HepG2 (cell line): ENCODE data around the gene RHBDD2. TPM values are rescaled to one million over a fixed set of nuclear protein-coding genes. Genes with fewer than 3 reads are reported as not detected.

Experiments used
- ATAC-seq: fragments of 200-7000 bp; cut with Tn5 transposase; 3 replicates; pipeline ENCODE4 v1.9.1; 2020; ENCODE audit warnings: mild to moderate bottlenecking, moderate library complexity
- BruUV-seq: library from RNA; stranded (reverse); fragments of 400-500 nt; replicated peaks from 2 replicates; lab custom pipeline; 2021; lab: Mats Ljungman, UMichigan
- CTCF ChIA-PET: fragments of 300-600 bp; formaldehyde crosslinking; extraction: SDS; loops from one replicate; lab custom pipeline; 2021; ENCODE audit warnings: low total read pairs, inconsistent platforms, low intra/inter-chr PET ratio; lab: Yijun Ruan, JAX
- POLR2A ChIA-PET: fragments of 350-600 bp; sonication (Branson Sonifier 250); formaldehyde crosslinking; loops from one replicate; lab custom pipeline; 2020; ENCODE audit warnings: antibody characterized with exemption, inconsistent platforms; lab: Yijun Ruan, JAX
- DNase-seq: peaks from one replicate; pipeline ENCODE4 v3.0.0-alpha.2; 2015; ENCODE audit warnings: low spot score
- FAIRE-seq: peaks from 3 replicates; lab custom pipeline; 2011; peaks lifted over from hg19 to GRCh38; lab: Jason Lieb, UNC
- H2AFZ ChIP-seq: one replicate; pipeline ENCODE4 v1.6.1; 2011; ENCODE audit warnings: low read length, inconsistent platforms
- H3K27ac ChIP-seq: fragments of 300-600 bp; 3 replicates; pipeline ENCODE4 v1.8.0; 2011; ENCODE audit warnings: mixed run types, mild to moderate bottlenecking, mixed read lengths, low read length, inconsistent platforms; ENCODE audit not compliant: insufficient read depth; ENCODE audit errors: extremely low read length
- H3K27me3 ChIP-seq, 2 experiments: fragments of 200-600 bp in 1 of 2; 2 replicates in 1 of 2; 3 replicates in 1 of 2; pipeline versions ENCODE4 v1.6.0 to v1.8.0; 2011; ENCODE audit warnings: low read length in 2 of 2, mild to moderate bottlenecking in 2 of 2, moderate library complexity in 2 of 2, inconsistent platforms in 1 of 2; ENCODE audit not compliant: insufficient read depth in 2 of 2, control insufficient read depth in 1 of 2
- H3K36me3 ChIP-seq, 2 experiments: fragments of 200-600 bp in 1 of 2; replicated peaks in 1 of 2; 2 replicates in 1 of 2; 3 replicates in 1 of 2; pipeline versions ENCODE4 v1.5.1 to v1.8.0; 2011; ENCODE audit warnings: low read length in 2 of 2, inconsistent platforms in 1 of 2; ENCODE audit not compliant: insufficient read depth in 2 of 2, control insufficient read depth in 1 of 2
- H3K4me1 ChIP-seq: 2 replicates; pipeline ENCODE4 v1.5.1; 2012; ENCODE audit warnings: low read length, inconsistent platforms; ENCODE audit not compliant: insufficient read depth
- H3K4me2 ChIP-seq: 2 replicates; pipeline ENCODE4 v1.6.0; 2011; ENCODE audit warnings: low read depth, low read length, inconsistent platforms
- H3K4me3 ChIP-seq, 3 experiments: fragments of 200-600 bp in 1 of 3; sonication (generic), shearing (Covaris generic) in 1 of 3; replicated peaks in 1 of 3; 2 replicates each; pipeline ENCODE4 v1.5.1; 2011 to 2016; ENCODE audit warnings: low read length in 3 of 3, inconsistent platforms in 2 of 3, low read depth in 2 of 3, mild to moderate bottlenecking in 2 of 3, control low read depth in 1 of 3, mixed read lengths in 1 of 3; ENCODE audit not compliant: insufficient read depth in 1 of 3
- H3K79me2 ChIP-seq: one replicate; pipeline ENCODE4 v1.6.1; 2011; ENCODE audit warnings: low read length, inconsistent platforms; ENCODE audit not compliant: insufficient read depth
- H3K9ac ChIP-seq: 2 replicates; pipeline ENCODE4 v1.6.0; 2011; ENCODE audit warnings: mild to moderate bottlenecking, low read depth, low read length, inconsistent platforms; ENCODE audit not compliant: insufficient read depth
- H3K9me3 ChIP-seq: 2 replicates; pipeline ENCODE4 v1.5.1; 2012; ENCODE audit warnings: mild to moderate bottlenecking, low read length
- H4K20me1 ChIP-seq: 2 replicates; pipeline ENCODE4 v1.6.0; 2011; ENCODE audit warnings: inconsistent platforms, mild to moderate bottlenecking, low read length, moderate library complexity; ENCODE audit not compliant: insufficient read depth
- CC2D1A ChIP-seq: sonication (generic); formaldehyde crosslinking; IDR thresholded peaks from 2 replicates; pipeline ENCODE4 v1.8.1; 2023; ENCODE audit warnings: mild to moderate bottlenecking, missing genetic modification reagents
- CHD2 ChIP-seq: IDR thresholded peaks from 2 replicates; pipeline ENCODE4 v1.6.1; 2011; ENCODE audit warnings: low read depth, low read length, improper control_type of control experiment
- GATA4 ChIP-seq: sonication (generic); IDR thresholded peaks from 2 replicates; pipeline ENCODE4 v1.6.1; 2016; ENCODE audit warnings: antibody characterized with exemption, low read depth, borderline replicate concordance
- GPN1 ChIP-seq: sonication (generic); formaldehyde crosslinking; IDR thresholded peaks from 2 replicates; pipeline ENCODE4 v1.5.1; 2020; ENCODE audit warnings: missing genetic modification reagents, borderline replicate concordance
- HDAC6 ChIP-seq: fragments of 200-600 bp; sonication (generic); IDR thresholded peaks from 2 replicates; pipeline ENCODE4 v1.7.0; 2017; ENCODE audit warnings: mild to moderate bottlenecking, antibody characterized with exemption, low read length, low read depth
- NCOA1 ChIP-seq: sonication (generic); formaldehyde crosslinking; IDR thresholded peaks from 2 replicates; pipeline ENCODE4 v1.9.0; 2021; ENCODE audit warnings: missing genetic modification reagents
- TAF1 ChIP-seq: sonication (generic); formaldehyde crosslinking; IDR thresholded peaks from 2 replicates; pipeline ENCODE4 v1.4.0; 2020; ENCODE audit warnings: missing genetic modification reagents
- TP53 ChIP-seq: sonication (generic); formaldehyde crosslinking; conservative IDR thresholded peaks from 2 replicates; pipeline ENCODE4 v1.4.0; 2020; ENCODE audit warnings: missing genetic modification reagents
- U2AF1 ChIP-seq: fragments of 200-400 bp; formaldehyde crosslinking; optimal IDR thresholded peaks from 2 replicates; pipeline ENCODE3; 2017; ENCODE audit warnings: mild to moderate bottlenecking, low read depth, low read length
- YY1 ChIP-seq: IDR thresholded peaks from 2 replicates; pipeline ENCODE4 v1.6.1; 2011; ENCODE audit warnings: low read length, low read depth, moderate library complexity, mild to moderate bottlenecking; ENCODE audit not compliant: insufficient read depth, insufficient replicate concordance
- ZNF121 ChIP-seq: sonication (generic); formaldehyde crosslinking; IDR thresholded peaks from 2 replicates; pipeline ENCODE4 v1.5.0; 2020; ENCODE audit warnings: mild to moderate bottlenecking, missing genetic modification reagents
- ZNF24 ChIP-seq: fragments of 450-650 bp; IDR thresholded peaks from 2 replicates; pipeline ENCODE4 v1.6.1; 2017; ENCODE audit warnings: antibody characterized with exemption, mild to moderate bottlenecking
- ZNF564 ChIP-seq: sonication (generic); formaldehyde crosslinking; IDR thresholded peaks from 2 replicates; pipeline ENCODE4 v1.8.1; 2023; ENCODE audit warnings: mild to moderate bottlenecking, missing genetic modification reagents
- ZXDC ChIP-seq: sonication (generic); formaldehyde crosslinking; IDR thresholded peaks from 2 replicates; pipeline ENCODE4 v1.5.0; 2020; ENCODE audit warnings: mild to moderate bottlenecking, missing genetic modification reagents
- WGBS: methylation state at CpG from one replicate; pipeline ENCODE4 v1.1.6; 2017; ENCODE audit warnings: low lambda C conversion rate; 5-methylcytosine and 5-hydroxymethylcytosine counted together
- in situ Hi-C: cut with HindIII; loops from 2 replicates; pipeline ENCODE4 v1.10.0; 2017; ENCODE audit warnings: low pct_unique_long_range_greater_than_20kb; ENCODE audit not compliant: extremely low pct_ligation_motif_present
- intact Hi-C: fragments of 100-400 bp; cut with micrococcal nuclease; formaldehyde crosslinking; loops from one replicate; pipeline ENCODE4 v1.10.0; 2022; ENCODE audit not compliant: unreplicated experiment
- polyA plus RNA-seq, 8 experiments: library from polyadenylated mRNA; depleted of rRNA in 3 of 8; stranded (reverse) in 7 of 8; unstranded in 1 of 8; fragments of >200 nt; fragmentation: Illumina TruSeq in 4 of 8; extraction: Trizol in 4 of 8; gene quantifications; 2 replicates each; pipeline versions ENCODE4 v1.2.1 to v1.2.3, GENCODE V29; 2011 to 2016; ENCODE audit warnings: low read depth in 4 of 8, missing spikeins in 1 of 8, mixed read lengths in 1 of 8; ENCODE audit not compliant: insufficient read depth in 1 of 8
- total RNA-seq, 5 experiments: library from RNA; depleted of rRNA; stranded (reverse); fragments of >200 nt; fragmentation: Illumina TruSeq; extraction: Trizol; gene quantifications; 2 replicates each; pipeline ENCODE4 v1.2.3, GENCODE V29; 2016; ENCODE audit warnings: low read depth in 1 of 5
- TF ChIP-seq, protein P1 (sequence below): sonication (generic); formaldehyde crosslinking; IDR thresholded peaks from 2 replicates; pipeline ENCODE4 v1.5.0; 2020; ENCODE audit warnings: mild to moderate bottlenecking, missing genetic modification reagents, moderate library complexity
- TF ChIP-seq, protein P2 (sequence below): sonication (generic); formaldehyde crosslinking; IDR thresholded peaks from 2 replicates; pipeline ENCODE4 v1.5.0; 2020; ENCODE audit warnings: missing genetic modification reagents

RHBDD2 gene
- total and polyA plus RNA-seq, 2 of the 13 experiments (the other 11 are each of a cell fraction or from before 2014, with no cell fraction given) = 23.1 to 26.4 TPM

DNA sequence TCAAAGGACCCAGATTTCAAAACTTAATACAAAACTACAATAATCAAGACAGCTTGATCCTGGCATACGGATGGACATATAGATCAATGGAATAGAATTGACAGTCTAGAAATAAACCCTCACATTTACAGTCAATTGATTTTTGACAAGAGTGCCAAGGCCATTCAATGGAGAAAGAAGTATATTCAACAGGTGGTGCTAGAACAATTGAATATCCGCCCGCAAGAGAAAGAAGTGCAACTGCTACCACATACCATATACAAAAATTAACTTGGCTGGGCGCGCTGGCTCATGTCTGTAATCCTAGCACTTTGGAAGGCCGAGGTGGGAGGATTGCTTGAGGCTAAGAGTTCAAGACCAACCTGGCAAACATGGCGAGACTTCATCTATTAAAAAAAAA lies 42.0 kb upstream of the RHBDD2 start:
- intact Hi-C loops = no loop called here

More for the DNA sequence above, 42.0 kb upstream of the RHBDD2 start:
- no peak for ATAC-seq
- no peak overlapping the region for H3K27ac ChIP-seq
- H3K4me1 ChIP-seq = no peaks in the 10 kb centered on the region
- ChIA-PET POLR2A (no interaction called here), CTCF (no interaction called here)
- BruUV-seq = no TSS peak
- no peaks in the 10 kb centered on the region for H4K20me1 ChIP-seq
- H3K4me3 ChIP-seq = no peak overlapping the region
- in situ Hi-C loops = no loop called here
- no peaks in the 10 kb centered on the region for H3K36me3 ChIP-seq
- H3K4me2 ChIP-seq = no peak overlapping the region
- no peak for DNase-seq
- TF ChIP-seq TAF1 (CRISPR knock-in tag) (no peak), YY1 (no peak), ZNF24 (no peak), U2AF1 (no peak), CC2D1A (CRISPR knock-in tag) (no peak), GPN1 (CRISPR knock-in tag) (no peak), GATA4 (no peak), HDAC6 (no peak), NCOA1 (CRISPR knock-in tag) (no peak), ZNF121 (CRISPR knock-in tag) (no peak), TP53 (CRISPR knock-in tag) (no peak), ZNF564 (CRISPR knock-in tag) (no peak), ZXDC (CRISPR knock-in tag) (no peak), CHD2 (no peak)
- TF ChIP-seq, protein P1, sequence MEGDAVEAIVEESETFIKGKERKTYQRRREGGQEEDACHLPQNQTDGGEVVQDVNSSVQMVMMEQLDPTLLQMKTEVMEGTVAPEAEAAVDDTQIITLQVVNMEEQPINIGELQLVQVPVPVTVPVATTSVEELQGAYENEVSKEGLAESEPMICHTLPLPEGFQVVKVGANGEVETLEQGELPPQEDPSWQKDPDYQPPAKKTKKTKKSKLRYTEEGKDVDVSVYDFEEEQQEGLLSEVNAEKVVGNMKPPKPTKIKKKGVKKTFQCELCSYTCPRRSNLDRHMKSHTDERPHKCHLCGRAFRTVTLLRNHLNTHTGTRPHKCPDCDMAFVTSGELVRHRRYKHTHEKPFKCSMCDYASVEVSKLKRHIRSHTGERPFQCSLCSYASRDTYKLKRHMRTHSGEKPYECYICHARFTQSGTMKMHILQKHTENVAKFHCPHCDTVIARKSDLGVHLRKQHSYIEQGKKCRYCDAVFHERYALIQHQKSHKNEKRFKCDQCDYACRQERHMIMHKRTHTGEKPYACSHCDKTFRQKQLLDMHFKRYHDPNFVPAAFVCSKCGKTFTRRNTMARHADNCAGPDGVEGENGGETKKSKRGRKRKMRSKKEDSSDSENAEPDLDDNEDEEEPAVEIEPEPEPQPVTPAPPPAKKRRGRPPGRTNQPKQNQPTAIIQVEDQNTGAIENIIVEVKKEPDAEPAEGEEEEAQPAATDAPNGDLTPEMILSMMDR (CRISPR knock-in tag) = no peak
- TF ChIP-seq, protein P2, sequence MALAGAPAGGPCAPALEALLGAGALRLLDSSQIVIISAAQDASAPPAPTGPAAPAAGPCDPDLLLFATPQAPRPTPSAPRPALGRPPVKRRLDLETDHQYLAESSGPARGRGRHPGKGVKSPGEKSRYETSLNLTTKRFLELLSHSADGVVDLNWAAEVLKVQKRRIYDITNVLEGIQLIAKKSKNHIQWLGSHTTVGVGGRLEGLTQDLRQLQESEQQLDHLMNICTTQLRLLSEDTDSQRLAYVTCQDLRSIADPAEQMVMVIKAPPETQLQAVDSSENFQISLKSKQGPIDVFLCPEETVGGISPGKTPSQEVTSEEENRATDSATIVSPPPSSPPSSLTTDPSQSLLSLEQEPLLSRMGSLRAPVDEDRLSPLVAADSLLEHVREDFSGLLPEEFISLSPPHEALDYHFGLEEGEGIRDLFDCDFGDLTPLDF (CRISPR knock-in tag) = no peak
- no peaks in the 10 kb centered on the region for H3K79me2 ChIP-seq
- H2AFZ ChIP-seq = no peak overlapping the region
- no peak overlapping the region for H3K9ac ChIP-seq
- no peaks in the 10 kb centered on the region for H3K9me3 ChIP-seq
- no peak for FAIRE-seq
- H3K27me3 ChIP-seq = no peaks in the 10 kb centered on the region; a peak in 1 of 5 replicates
- WGBS = 70% methylated on average over 7 of the region's 7 CpGs
